HG03442 (cell line): ENCODE data around the gene RNF112.
"Not testable (repeated sequence)": the region's sequence is repeated elsewhere in the genome, so short reads cannot be mapped to it uniquely, and the experiment has no call there.

Experiments
- ATAC-seq: cut with Tn5 transposase; IDR thresholded peaks from one replicate; pipeline ENCODE4 v1.9.1; 2021; ENCODE audit warnings: mild to moderate bottlenecking, moderate library complexity; ENCODE audit not compliant: unreplicated experiment

The RNF112 gene

GRCh38 chr17:19412510-19412909 is 1.5 kb downstream of the RNF112 start:
- ATAC-seq, result no peak

- ATAC-seq, result no peak
These were observed 2.0 kb downstream of the RNF112 start for GRCh38 chr17:19412984-19413383.

GRCh38 chr17:19413761-19414160 is 2.7 kb downstream of the RNF112 start:
- no peak for ATAC-seq

- ATAC-seq, result no peak
These were observed 3.6 kb downstream of the RNF112 start for GRCh38 chr17:19414396-19415280.

- ATAC-seq, result no peak
These were observed 4.3 kb downstream of the RNF112 start for GRCh38 chr17:19415311-19415710.

GRCh38 chr17:19415806-19416775 is 5.1 kb downstream of the RNF112 start:
- no peak for ATAC-seq

- no peak for ATAC-seq
These were observed 6.6 kb downstream of the RNF112 start for GRCh38 chr17:19417611-19418010.

- no peak for ATAC-seq
These were observed 7.4 kb downstream of the RNF112 start for GRCh38 chr17:19418251-19418992.

GRCh38 chr17:19421219-19421618 is 10.2 kb downstream of the RNF112 start:
- no peak for ATAC-seq

- no peak for ATAC-seq
These were observed 10.9 kb downstream of the RNF112 start for GRCh38 chr17:19421926-19422325.

GRCh38 chr17:19424934-19425868 is 14.2 kb downstream of the RNF112 start:
- ATAC-seq, result no peak

- no peak for ATAC-seq
These were observed 15.6 kb downstream of the RNF112 start for GRCh38 chr17:19426631-19427030.

GRCh38 chr17:19431691-19432090 is 20.7 kb downstream of the RNF112 start:
- ATAC-seq, result no peak

- no peak for ATAC-seq
These were observed 22.2 kb downstream of the RNF112 start for GRCh38 chr17:19433255-19433654.

GRCh38 chr17:19433727-19434340 is 22.8 kb downstream of the RNF112 start:
- ATAC-seq, result no peak

GRCh38 chr17:19440421-19440820 is 29.4 kb downstream of the RNF112 start:
- no peak for ATAC-seq

GRCh38 chr17:19441288-19441687 is 30.3 kb downstream of the RNF112 start:
- ATAC-seq, result not testable (repeated sequence)

GRCh38 chr17:19442731-19443130 is 31.7 kb downstream of the RNF112 start:
- no peak for ATAC-seq

- no peak for ATAC-seq
These were observed 32.1 kb downstream of the RNF112 start for GRCh38 chr17:19443148-19443547.
